ENCODE results near the gene CCND1. TPM values are rescaled to one million over a fixed set of nuclear protein-coding genes. Genes with fewer than 3 reads are reported as not detected.

The CCND1 gene
- total and polyA plus RNA-seq, 9 of the 15 experiments (the other 6 are each of a cell fraction or from before 2014, with no cell fraction given), result 0.04 to 23.3 (median 3.8) TPM

- peaks cover 12 to 48% of the 10 kb centered on the region in 2 experiments; a peak in 3 of 5 replicates for H3K27me3 ChIP-seq (ENCODE audit: control insufficient read depth in 2 of 2, insufficient read depth in 2 of 2, low read length in 2 of 2)
- H3K9ac ChIP-seq (ENCODE audit: insufficient read depth in 1 of 2, low read depth in 2 of 2, low read length in 2 of 2), result no peak overlapping the region
- BruUV-seq (replicated peaks), result no TSS peak
- FAIRE-seq (no peak), DNase-seq (ENCODE audit: extremely low read depth in 1 of 4, low spot score in 3 of 4) (no peak), ATAC-seq (no peak)
- CTCF ChIA-PET (ENCODE audit: low intra/inter-chr PET ratio), result no interaction called here
- TF ChIP-seq PCBP1 (IDR thresholded peaks at IDR 0.05; ENCODE audit: low read depth, low read length, poor library complexity, severe bottlenecking) (peak; percentile 27), CGGBP1 (CRISPR knock-in tag; IDR thresholded peaks at IDR 0.05) (no peak), E2F6 (IDR thresholded peaks at IDR 0.05; ENCODE audit: borderline replicate concordance in 1 of 2, extremely low read depth in 1 of 2, insufficient read depth in 1 of 2, insufficient read length in 1 of 2, low read depth in 1 of 2, low read length in 1 of 2, poor library complexity in 1 of 2, severe bottlenecking in 1 of 2) (no peak)
- POLR2A ChIA-PET, result no interaction called here
- H3K9me3 ChIP-seq (replicated peaks; ENCODE audit: control insufficient read depth, insufficient read depth, low read depth, low read length), result no peaks in the 10 kb centered on the region
- H3K27ac ChIP-seq (ENCODE audit: extremely low read depth, low read depth, low read length), result no peak overlapping the region
- H3K9me1 ChIP-seq (ENCODE audit: control insufficient read depth, insufficient read depth, low read length), result no peaks in the 10 kb centered on the region
- WGBS (ENCODE audit: insufficient coverage, low coverage, missing lambda C conversion rate), result 39% methylated on average over 16 of the region's 35 CpGs
- in situ Hi-C loops (cut with MboI), result no loop called here
- H3K36me3 ChIP-seq (ENCODE audit: control insufficient read depth, insufficient read depth, low read length), result no peaks in the 10 kb centered on the region
- H3K79me2 ChIP-seq (ENCODE audit: control insufficient read depth, insufficient read depth, low read length), result no peaks in the 10 kb centered on the region
- peaks cover 2 to 32% of the 10 kb centered on the region in 2 experiments; a peak in 3 of 5 replicates for H3K4me1 ChIP-seq (replicated peaks in 1 of 2; ENCODE audit: control insufficient read depth in 2 of 2, insufficient read depth in 2 of 2, low read length in 2 of 2)
- 0 out of 2 replicates have a peak, but pooled peaks cover 3% of the 10 kb centered on the region for H4K20me1 ChIP-seq (replicated peaks; ENCODE audit: control insufficient read depth, insufficient read depth, low read length)
- H2AFZ ChIP-seq (ENCODE audit: low read depth, low read length), result no peak overlapping the region
- intact Hi-C loops (cut with micrococcal nuclease), result loop anchor here (5.0 kb wide), 1 partner anchor 95 kb away; no protein-coding TSS in a partner anchor
- no peak overlapping the region for H3K4me3 ChIP-seq
- H3K4me2 ChIP-seq (ENCODE audit: insufficient read depth, low read length), result no peak overlapping the region
Observed at GRCh38 chr11:69702239-69702691, 61.3 kb downstream of the CCND1 start.
